Cardiac muscle cell (in vitro differentiated cells and primary cell): ENCODE data around the gene HIGD2A. TPM values are rescaled to one million over a fixed set of nuclear protein-coding genes. Genes with fewer than 3 reads are reported as not detected.
A peak's percentile ranks its signal among the peaks of the same experiment; 100 is the strongest.

Experiments used
- DNase-seq, 2 donors: peaks; one replicate each; pipeline versions ENCODE4 v3.0.0 to v3.0.0-alpha.2; 2010 to 2017; ENCODE audit warnings: low read depth in 1 of 2, low spot score in 1 of 2
- H3K27ac ChIP-seq: fragments of 200-600 bp; sonication (generic); 2 replicates; pipeline ENCODE4 v1.5.1; 2016
- H3K27me3 ChIP-seq: fragments of 200-600 bp; sonication (generic); 2 replicates; pipeline ENCODE4 v1.6.0; 2016; ENCODE audit warnings: control low read depth
- H3K36me3 ChIP-seq: fragments of 200-600 bp; sonication (generic); 2 replicates; pipeline ENCODE4 v1.5.1; 2016; ENCODE audit warnings: control low read depth
- H3K4me1 ChIP-seq: fragments of 200-600 bp; sonication (generic); 2 replicates; pipeline ENCODE4 v1.8.1; 2017; ENCODE audit warnings: low read depth, mild to moderate bottlenecking, mixed run types
- H3K4me3 ChIP-seq: fragments of 200-600 bp; sonication (generic); 2 replicates; pipeline ENCODE4 v1.5.1; 2016; ENCODE audit warnings: mild to moderate bottlenecking
- H3K9me3 ChIP-seq: fragments of 200-600 bp; sonication (generic); 2 replicates; pipeline ENCODE4 v1.5.1; 2017; ENCODE audit warnings: low read depth, mild to moderate bottlenecking, control low read depth
- polyA plus RNA-seq: library from polyadenylated mRNA; unstranded; fragments of >200 nt; fragmentation: Nextera tagmentation; extraction: Ambion mirVana; gene quantifications from 2 replicates; pipeline ENCODE4 v1.2.1, GENCODE V29; 2016
- total RNA-seq: library from RNA; depleted of rRNA; stranded (reverse); fragments of >200 nt; gene quantifications from 2 replicates; pipeline ENCODE4 v1.2.3, GENCODE V29; 2016
- TF ChIP-seq, protein P1 (sequence below): IDR thresholded peaks from 2 replicates; pipeline ENCODE4 v1.5.1; 2012; ENCODE audit warnings: low read depth, mild to moderate bottlenecking, low read length

HIGD2A gene, protein sequence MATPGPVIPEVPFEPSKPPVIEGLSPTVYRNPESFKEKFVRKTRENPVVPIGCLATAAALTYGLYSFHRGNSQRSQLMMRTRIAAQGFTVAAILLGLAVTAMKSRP
- total RNA-seq (203 and 313 TPM in 2 replicates), polyA plus RNA-seq (273 and 388 TPM in 2 replicates)

DNA sequence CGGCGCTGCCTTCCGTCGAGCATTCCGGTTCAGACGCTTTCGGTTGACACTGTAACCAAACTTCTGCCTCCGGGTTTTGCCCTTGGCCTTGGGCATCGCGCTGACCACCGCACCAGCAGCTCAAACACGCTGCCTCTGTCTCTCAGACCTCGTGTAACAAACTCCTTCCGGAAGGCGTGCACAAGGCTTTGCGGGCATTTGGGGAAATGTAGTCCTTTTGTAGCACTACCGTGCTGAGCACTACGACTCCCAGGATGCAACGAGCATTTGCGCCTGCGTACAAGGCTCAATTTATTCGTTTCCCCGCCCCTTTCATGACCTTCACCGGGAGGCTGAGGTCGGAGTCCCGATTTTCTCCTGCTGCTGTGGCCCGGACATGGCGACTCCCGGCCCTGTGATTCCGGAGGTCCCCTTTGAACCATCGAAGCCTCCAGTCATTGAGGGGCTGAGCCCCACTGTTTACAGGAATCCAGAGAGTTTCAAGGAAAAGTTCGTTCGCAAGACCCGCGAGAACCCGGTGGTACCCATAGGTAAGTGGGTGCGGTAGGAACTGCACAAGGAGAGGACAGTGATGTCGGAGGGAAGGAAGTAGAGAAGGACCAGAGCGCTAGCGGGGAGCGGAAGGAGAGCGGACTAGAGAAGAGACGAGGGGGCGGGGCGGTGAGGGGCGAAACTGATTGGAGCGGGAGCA is at the start of gene HIGD2A, which contains the start of gene NOP16:
HIGD2A (plus strand) TSS at position 308 of the 691 bp plus-strand sequence; CDS start at position 377, 69 bp downstream.
NOP16 (minus strand) TSS at position 155 of the 691 bp plus-strand sequence; CDS start at position 96, 59 bp downstream.
- peak within 1 kb of the TSS; percentile 62 for H3K4me3 ChIP-seq
- peaks cover 11% of the 10 kb centered on the region for H3K36me3 ChIP-seq
- H3K9me3 ChIP-seq: no peaks in the 10 kb centered on the region
- peak within 1 kb of the TSS; percentile 97 for H3K27ac ChIP-seq
- TF ChIP-seq, protein P1, sequence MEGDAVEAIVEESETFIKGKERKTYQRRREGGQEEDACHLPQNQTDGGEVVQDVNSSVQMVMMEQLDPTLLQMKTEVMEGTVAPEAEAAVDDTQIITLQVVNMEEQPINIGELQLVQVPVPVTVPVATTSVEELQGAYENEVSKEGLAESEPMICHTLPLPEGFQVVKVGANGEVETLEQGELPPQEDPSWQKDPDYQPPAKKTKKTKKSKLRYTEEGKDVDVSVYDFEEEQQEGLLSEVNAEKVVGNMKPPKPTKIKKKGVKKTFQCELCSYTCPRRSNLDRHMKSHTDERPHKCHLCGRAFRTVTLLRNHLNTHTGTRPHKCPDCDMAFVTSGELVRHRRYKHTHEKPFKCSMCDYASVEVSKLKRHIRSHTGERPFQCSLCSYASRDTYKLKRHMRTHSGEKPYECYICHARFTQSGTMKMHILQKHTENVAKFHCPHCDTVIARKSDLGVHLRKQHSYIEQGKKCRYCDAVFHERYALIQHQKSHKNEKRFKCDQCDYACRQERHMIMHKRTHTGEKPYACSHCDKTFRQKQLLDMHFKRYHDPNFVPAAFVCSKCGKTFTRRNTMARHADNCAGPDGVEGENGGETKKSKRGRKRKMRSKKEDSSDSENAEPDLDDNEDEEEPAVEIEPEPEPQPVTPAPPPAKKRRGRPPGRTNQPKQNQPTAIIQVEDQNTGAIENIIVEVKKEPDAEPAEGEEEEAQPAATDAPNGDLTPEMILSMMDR: no peak
- H3K27me3 ChIP-seq: no peaks in the 10 kb centered on the region
- DNase-seq: peak; percentile 99 to 100
- H3K4me1 ChIP-seq: peaks cover 7% of the 10 kb centered on the region

DNA sequence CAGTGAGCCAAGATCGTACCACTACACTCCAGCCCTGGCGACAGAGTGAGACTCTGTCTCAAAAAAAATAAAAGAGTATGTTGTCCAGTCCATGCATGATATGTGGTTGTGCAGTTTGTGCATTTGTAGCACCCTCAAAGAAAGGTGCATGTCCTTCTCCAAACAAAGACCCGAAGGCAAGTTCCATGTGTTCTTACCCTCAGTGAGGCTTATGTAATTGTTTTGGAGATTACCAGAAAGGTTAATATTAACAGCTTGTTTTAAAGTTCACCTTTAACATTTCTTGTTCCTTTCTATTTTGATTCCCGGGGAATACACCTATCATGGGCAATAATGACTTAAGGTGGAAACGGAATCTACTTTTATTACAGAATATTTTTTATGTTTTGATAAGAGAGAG is 49.2 kb upstream of the HIGD2A start:
- H3K27ac ChIP-seq: no peak overlapping the region
- H3K27me3 ChIP-seq: no peaks in the 10 kb centered on the region
- TF ChIP-seq, protein P1: no peak
- no peak for DNase-seq
- H3K4me1 ChIP-seq: peaks cover 6% of the 10 kb centered on the region
- H3K4me3 ChIP-seq: no peak overlapping the region
- peaks cover 12% of the 10 kb centered on the region for H3K36me3 ChIP-seq
- no peaks in the 10 kb centered on the region for H3K9me3 ChIP-seq

DNA sequence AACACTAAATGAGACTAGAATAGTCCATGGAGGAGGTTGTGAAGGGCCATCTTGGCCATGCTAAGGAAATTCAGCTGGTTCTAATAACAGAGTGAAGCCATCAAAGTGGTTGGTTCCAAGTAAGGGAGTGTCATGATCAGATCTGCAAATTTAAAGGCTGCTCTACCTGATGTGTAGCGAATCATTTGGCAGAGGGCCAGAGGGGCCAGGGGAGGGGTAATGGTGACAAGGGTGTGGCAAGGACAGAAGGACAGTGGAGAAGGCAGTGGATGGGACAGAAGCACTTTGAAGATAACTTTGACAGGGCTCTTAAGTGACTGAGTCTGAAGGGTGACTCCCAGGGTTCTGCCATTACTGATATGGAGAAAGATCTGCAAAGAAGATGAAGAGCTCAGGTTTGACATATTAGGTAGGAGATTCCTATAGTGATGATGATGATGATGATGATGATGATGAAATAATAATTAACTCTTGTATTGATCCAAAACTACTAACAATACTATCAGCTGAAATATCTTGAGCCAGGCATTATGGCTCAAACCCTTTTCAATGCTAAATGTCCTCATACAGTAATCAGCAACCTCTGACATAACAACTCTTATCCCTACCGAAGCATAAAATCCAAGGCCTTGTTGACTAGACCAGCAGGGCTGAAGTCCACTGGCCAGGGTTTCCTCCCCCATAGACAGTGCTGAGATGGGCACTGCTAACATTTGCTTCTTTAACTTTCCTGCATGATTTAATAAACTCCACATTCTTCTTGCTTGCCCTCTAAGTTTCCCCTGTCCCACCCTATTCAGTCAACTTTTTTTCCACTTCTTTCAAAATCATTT is 47.0 kb upstream of the HIGD2A start:
- no peaks in the 10 kb centered on the region for H3K27me3 ChIP-seq
- no peak overlapping the region for H3K4me3 ChIP-seq
- H3K27ac ChIP-seq: no peak overlapping the region
- peaks cover 6% of the 10 kb centered on the region for H3K4me1 ChIP-seq
- no peaks in the 10 kb centered on the region for H3K9me3 ChIP-seq
- no peak for DNase-seq
- peaks cover 29% of the 10 kb centered on the region for H3K36me3 ChIP-seq
- TF ChIP-seq, protein P1: no peak

DNA sequence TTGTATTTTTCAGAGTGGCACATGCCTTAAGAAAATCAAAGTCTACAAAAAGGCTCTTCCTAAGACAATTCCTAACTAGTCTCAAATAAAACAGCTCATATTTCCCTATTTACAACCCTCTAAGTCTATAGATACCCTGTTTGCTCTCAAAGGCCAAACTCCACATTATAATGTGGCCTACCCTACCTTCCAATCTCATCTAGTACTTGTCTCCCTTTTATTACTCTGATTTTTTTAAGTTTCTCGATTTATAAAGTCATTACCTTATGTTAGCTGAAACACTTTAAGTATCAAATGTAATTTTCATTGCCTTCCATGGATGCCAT is 46.4 kb upstream of the HIGD2A start:
- no peak for DNase-seq
- Histone ChIP-seq H3K9me3 (no peaks in the 10 kb centered on the region), H3K36me3 (peaks cover 35% of the 10 kb centered on the region), H3K4me1 (peaks cover 6% of the 10 kb centered on the region), H3K27ac (no peak overlapping the region), H3K27me3 (no peaks in the 10 kb centered on the region), H3K4me3 (no peak overlapping the region)
- TF ChIP-seq, protein P1: no peak

DNA sequence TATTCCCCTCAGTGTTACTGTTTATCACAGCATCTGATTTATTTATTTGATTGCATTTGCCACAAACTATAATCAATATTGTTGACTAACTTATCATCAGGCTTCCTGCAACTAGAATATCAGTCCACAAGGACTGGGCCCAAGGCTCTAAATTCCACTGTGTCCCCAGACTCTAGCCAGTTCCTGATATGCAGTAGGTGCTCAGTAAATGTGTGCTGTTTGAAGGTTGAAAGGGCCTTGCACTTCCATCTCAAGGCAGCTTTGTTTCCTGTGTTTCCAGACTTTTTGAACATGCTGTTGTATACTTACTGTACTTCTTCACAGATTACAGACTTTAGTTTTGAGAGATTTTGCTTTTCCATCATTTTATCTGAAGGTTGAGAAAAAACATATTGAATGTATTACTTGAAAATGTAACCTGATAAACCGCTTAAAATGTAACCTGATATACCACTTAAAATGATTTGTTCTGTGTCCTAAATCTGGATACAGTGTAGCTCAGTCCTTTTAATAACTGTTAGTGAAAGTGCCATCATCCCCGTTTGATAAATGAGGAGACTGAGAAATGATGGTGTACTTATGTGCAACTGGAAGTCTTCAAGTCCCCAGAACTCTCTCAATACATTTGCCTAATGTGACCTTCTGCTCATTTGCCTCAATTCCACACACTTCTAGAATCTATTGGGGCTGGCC is 45.6 kb upstream of the HIGD2A start:
- Histone ChIP-seq H3K4me3 (no peak overlapping the region), H3K27ac (peak overlapping the region; percentile 39), H3K9me3 (no peaks in the 10 kb centered on the region), H3K36me3 (peaks cover 36% of the 10 kb centered on the region), H3K4me1 (peaks cover 6% of the 10 kb centered on the region), H3K27me3 (no peaks in the 10 kb centered on the region)
- DNase-seq: no peak
- TF ChIP-seq, protein P1: no peak
